IMR-90 (cell line): ENCODE data around the gene DBT. TPM values are rescaled to one million over a fixed set of nuclear protein-coding genes. Genes with fewer than 3 reads are reported as not detected.

Source experiments
- ATAC-seq: fragments of 200-7000 bp; cut with Tn5 transposase; 2 replicates; pipeline ENCODE4 v1.9.1; 2020; ENCODE audit warnings: low read depth, mild to moderate bottlenecking, moderate library complexity
- BruUV-seq: library from RNA; stranded (reverse); fragments of 400-500 nt; replicated peaks from 2 replicates; lab custom pipeline; 2021; lab: Mats Ljungman, UMichigan
- CTCF ChIA-PET: fragments of 300-600 bp; formaldehyde crosslinking; extraction: SDS; loops from one replicate; lab custom pipeline; 2021; ENCODE audit warnings: antibody characterized with exemption; lab: Yijun Ruan, JAX
- POLR2A ChIA-PET: fragments of 300-600 bp; sonication (Branson Sonifier 250); formaldehyde crosslinking; loops from one replicate; lab custom pipeline; 2022; ENCODE audit warnings: antibody characterized with exemption; ENCODE audit not compliant: unreplicated experiment; lab: Charles Lee
- DNase-seq: peaks from one replicate; pipeline ENCODE4 v3.0.0; 2013
- H2AFZ ChIP-seq: replicated peaks from 2 replicates; pipeline ENCODE3; 2013; ENCODE audit warnings: low read length, mild to moderate bottlenecking; ENCODE audit not compliant: poor library complexity
- H2AK5ac ChIP-seq: 2 replicates; pipeline ENCODE4 v1.6.1; 2013; ENCODE audit warnings: low read depth, low read length, inconsistent platforms
- H2AK9ac ChIP-seq: replicated peaks from 2 replicates; pipeline ENCODE3; 2013; ENCODE audit warnings: mild to moderate bottlenecking, low read depth, low read length, moderate library complexity; ENCODE audit not compliant: poor library complexity
- H2BK120ac ChIP-seq: 2 replicates; pipeline ENCODE4 v1.6.1; 2013; ENCODE audit warnings: low read depth, low read length, inconsistent platforms
- H2BK15ac ChIP-seq: 3 replicates; pipeline ENCODE4 v1.6.1; 2013; ENCODE audit warnings: low read depth, low read length, inconsistent platforms
- H2BK20ac ChIP-seq: 2 replicates; pipeline ENCODE4 v1.6.1; 2013; ENCODE audit warnings: low read depth, mild to moderate bottlenecking, inconsistent platforms, low read length, moderate library complexity
- H2BK5ac ChIP-seq: 2 replicates; pipeline ENCODE4 v1.6.1; 2013; ENCODE audit warnings: mild to moderate bottlenecking, low read depth, low read length, inconsistent platforms; ENCODE audit not compliant: poor library complexity, severe bottlenecking
- H3K14ac ChIP-seq: replicated peaks from 2 replicates; pipeline ENCODE4 v1.6.1; 2013; ENCODE audit warnings: low read depth, low read length, inconsistent platforms
- H3K18ac ChIP-seq: 2 replicates; pipeline ENCODE4 v1.6.1; 2013; ENCODE audit warnings: low read depth, low read length, control low read depth
- H3K23ac ChIP-seq: 2 replicates; pipeline ENCODE4 v1.6.1; 2013; ENCODE audit warnings: low read depth, low read length, inconsistent platforms
- H3K27ac ChIP-seq: 2 replicates; pipeline ENCODE4 v1.5.1; 2013; ENCODE audit warnings: mild to moderate bottlenecking, control low read depth, low read length; ENCODE audit not compliant: insufficient read depth
- H3K27me3 ChIP-seq: 2 replicates; pipeline ENCODE4 v1.6.1; 2013; ENCODE audit warnings: low read length; ENCODE audit not compliant: control insufficient read depth, insufficient read depth
- H3K36me3 ChIP-seq: 2 replicates; pipeline ENCODE4 v1.6.1; 2013; ENCODE audit warnings: low read length, mixed read lengths; ENCODE audit not compliant: control insufficient read depth, insufficient read depth
- H3K4ac ChIP-seq: 2 replicates; pipeline ENCODE4 v1.6.1; 2013; ENCODE audit warnings: low read depth, low read length, inconsistent platforms
- H3K4me1 ChIP-seq: 2 replicates; pipeline ENCODE4 v1.6.1; 2013; ENCODE audit warnings: low read length, mixed read lengths; ENCODE audit not compliant: control insufficient read depth, insufficient read depth
- H3K4me2 ChIP-seq: 2 replicates; pipeline ENCODE4 v1.6.1; 2013; ENCODE audit warnings: low read depth, mild to moderate bottlenecking, control low read depth, low read length, moderate library complexity
- H3K4me3 ChIP-seq: 2 replicates; pipeline ENCODE4 v1.5.1; 2013; ENCODE audit warnings: low read depth, mild to moderate bottlenecking, control low read depth, low read length, moderate library complexity; ENCODE audit not compliant: insufficient read depth
- H3K56ac ChIP-seq: 2 replicates; pipeline ENCODE4 v1.6.1; 2013; ENCODE audit warnings: low read length, inconsistent platforms; ENCODE audit not compliant: insufficient read depth; ENCODE audit errors: extremely low read depth
- H3K79me1 ChIP-seq, 2 experiments: 2 replicates each; pipeline ENCODE4 v1.6.1; 2013; ENCODE audit warnings: low read length in 2 of 2, inconsistent platforms in 1 of 2, low read depth in 1 of 2
- H3K9ac ChIP-seq: 2 replicates; pipeline ENCODE4 v1.6.1; 2013; ENCODE audit warnings: low read depth, low read length, control low read depth
- H3K9me1 ChIP-seq: 2 replicates; pipeline ENCODE4 v1.6.1; 2013; ENCODE audit warnings: low read length, inconsistent platforms; ENCODE audit not compliant: insufficient read depth
- H3K9me3 ChIP-seq: 2 replicates; pipeline ENCODE4 v1.6.1; 2013; ENCODE audit warnings: low read length; ENCODE audit not compliant: control insufficient read depth, insufficient read depth
- H4K20me1 ChIP-seq: 2 replicates; pipeline ENCODE4 v1.6.1; 2013; ENCODE audit warnings: low read length, inconsistent platforms; ENCODE audit not compliant: insufficient read depth
- H4K5ac ChIP-seq: 2 replicates; pipeline ENCODE4 v1.6.1; 2013; ENCODE audit warnings: mild to moderate bottlenecking, low read depth, low read length, control low read depth
- H4K8ac ChIP-seq, 2 experiments: 2 replicates each; pipeline ENCODE4 v1.6.1; 2013; ENCODE audit warnings: low read depth in 2 of 2, low read length in 2 of 2, control low read depth in 1 of 2, inconsistent platforms in 1 of 2
- H4K91ac ChIP-seq: 2 replicates; pipeline ENCODE4 v1.6.1; 2013; ENCODE audit warnings: low read depth, low read length, inconsistent platforms; ENCODE audit not compliant: insufficient read depth
- MAFK ChIP-seq: IDR thresholded peaks from 2 replicates; pipeline ENCODE4 v1.6.1; 2012; ENCODE audit warnings: low read depth, low read length, improper control_type of control experiment
- MXI1 ChIP-seq: IDR thresholded peaks from 2 replicates; pipeline ENCODE4 v1.6.1; 2012; ENCODE audit warnings: low read depth, mild to moderate bottlenecking, low read length, moderate library complexity, borderline replicate concordance
- WGBS, 2 experiments: methylation state at CpG; one replicate each; pipeline versions ENCODE4 v1.1.5 to v1.1.7; 2013; ENCODE audit warnings: missing lambda C conversion rate in 2 of 2; ENCODE audit not compliant: insufficient read length in 1 of 2; ENCODE audit errors: extremely low coverage in 2 of 2; 5-methylcytosine and 5-hydroxymethylcytosine counted together
- dilution Hi-C: fragments of 300-500 bp; cut with HindIII; formaldehyde crosslinking; loops from one replicate; pipeline ENCODE4 v1.14.3; 2018; ENCODE audit warnings: low sequenced_read_pairs; ENCODE audit not compliant: unreplicated experiment
- in situ Hi-C: fragments of 300-500 bp; cut with MboI; formaldehyde crosslinking; loops from 3 replicates; pipeline ENCODE4 v1.14.3; 2019; ENCODE audit warnings: low sequenced_read_pairs, inconsistent platforms, mixed read lengths
- intact Hi-C: fragments of 100-400 bp; cut with micrococcal nuclease; formaldehyde crosslinking; loops from 2 replicates; pipeline ENCODE4 v1.10.0; 2022
- polyA plus RNA-seq, 3 experiments: library from polyadenylated mRNA; depleted of rRNA; stranded (reverse); fragments of >200 nt; gene quantifications; 2 replicates each; pipeline ENCODE4 v1.2.3, GENCODE V29; 2012; ENCODE audit warnings: low replicate concordance in 1 of 3
- total RNA-seq: library from RNA; depleted of rRNA; stranded (reverse); fragments of >200 nt; gene quantifications from 2 replicates; pipeline ENCODE4 v1.2.3, GENCODE V29; 2012

The DBT gene
- total and polyA plus RNA-seq, 2 of the 4 experiments (the other 2 are of a cell fraction) = 3.4 to 3.8 TPM

DNA sequence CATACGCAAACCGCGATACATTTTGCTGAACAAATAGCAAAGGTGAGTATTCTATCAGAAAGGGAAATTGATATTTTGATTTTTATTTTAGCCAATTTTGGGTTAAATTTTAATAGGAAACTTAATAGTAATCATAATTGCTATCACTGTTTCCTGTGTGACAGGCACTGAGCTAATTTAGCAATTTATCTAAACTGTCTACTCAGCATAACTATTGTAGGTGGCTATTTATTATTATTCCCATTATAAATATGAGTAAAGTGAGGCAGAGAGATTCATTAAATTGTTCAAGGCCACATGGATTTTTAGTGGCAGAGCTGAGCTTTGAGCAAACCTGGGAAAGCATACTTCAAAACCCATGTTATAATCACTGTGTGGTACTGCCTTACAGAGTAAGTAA is 37.5 kb upstream of the DBT start:
- H3K18ac ChIP-seq = no peak overlapping the region
- H3K4me1 ChIP-seq = no peaks in the 10 kb centered on the region
- no peak overlapping the region for H2AFZ ChIP-seq
- no peak overlapping the region for H3K4me2 ChIP-seq
- no peak overlapping the region for H2AK9ac ChIP-seq
- no CpG with 5 or more reads among the region's 3 CpGs for WGBS, 2 experiments
- H2BK20ac ChIP-seq = no peak overlapping the region
- H3K4ac ChIP-seq = no peak overlapping the region
- H2BK5ac ChIP-seq = no peak overlapping the region
- H4K91ac ChIP-seq = no peak overlapping the region
- H3K23ac ChIP-seq = no peak overlapping the region
- intact Hi-C loops = no loop called here
- CTCF ChIA-PET = interaction anchor here (0.7 kb wide), 1 partner anchor 30 kb away, joined by 3 read pairs; no protein-coding TSS in a partner anchor
- no peak overlapping the region for H2AK5ac ChIP-seq
- in situ Hi-C loops = no loop called here
- no peak overlapping the region for H3K4me3 ChIP-seq
- H3K9ac ChIP-seq = no peak overlapping the region
- no peak overlapping the region for H3K56ac ChIP-seq
- no peak for ATAC-seq
- no peak overlapping the region for H3K14ac ChIP-seq
- no peak overlapping the region for H2BK120ac ChIP-seq
- H4K5ac ChIP-seq = no peak overlapping the region
- H3K79me1 ChIP-seq = peaks cover 3 to 5% of the 10 kb centered on the region in 2 experiments; a peak in 3 of 4 replicates
- no peak overlapping the region for H4K8ac ChIP-seq
- H3K27ac ChIP-seq = no peak overlapping the region
- no TSS peak for BruUV-seq
- H2BK15ac ChIP-seq = no peak overlapping the region
- DNase-seq = no peak
- H3K9me1 ChIP-seq = no peaks in the 10 kb centered on the region
- dilution Hi-C loops = no loop called here
- H4K20me1 ChIP-seq = no peaks in the 10 kb centered on the region
- TF ChIP-seq MAFK (peak; percentile 94), MXI1 (no peak)
- POLR2A ChIA-PET = interaction anchor here (0.6 to 0.7 kb wide), 2 partner anchors 21 to 514 kb away, joined by 3 read pairs; no protein-coding TSS in a partner anchor
- peaks cover 40% of the 10 kb centered on the region for H3K36me3 ChIP-seq
- no peaks in the 10 kb centered on the region for H3K27me3 ChIP-seq
- no peaks in the 10 kb centered on the region for H3K9me3 ChIP-seq
